GM20431 (cell line): ENCODE measurements around the gene SVOP.
"Not testable (repeated sequence)": the region's sequence is repeated elsewhere in the genome, so short reads cannot be mapped to it uniquely, and the experiment has no call there.

Experiments
- in situ Hi-C: fragments of 300-500 bp; cut with MseI, MboI; formaldehyde crosslinking; loops from one replicate; pipeline ENCODE4 v1.15.0; 2020; ENCODE audit warnings: low sequenced_read_pairs; ENCODE audit not compliant: unreplicated experiment

SVOP gene

GRCh38 chr12:109033239-109034196 is 12.7 kb upstream of the SVOP start:
- in situ Hi-C loops: no loop called here

- in situ Hi-C loops: no loop called here
Measured at GRCh38 chr12:109029411-109029810, 8.5 kb upstream of the SVOP start.

GRCh38 chr12:109028624-109029023 is 7.8 kb upstream of the SVOP start:
- in situ Hi-C loops: not testable (repeated sequence)

- in situ Hi-C loops: no loop called here
Measured at GRCh38 chr12:109027767-109028166, 6.9 kb upstream of the SVOP start.

GRCh38 chr12:109020146-109020795 is 597 bp downstream of the SVOP start:
- in situ Hi-C loops: no loop called here

- in situ Hi-C loops: no loop called here
Measured at GRCh38 chr12:109018296-109018695, 2.6 kb downstream of the SVOP start.

GRCh38 chr12:109016978-109017377 is 3.9 kb downstream of the SVOP start:
- in situ Hi-C loops: no loop called here

GRCh38 chr12:109016016-109016415 is 4.9 kb downstream of the SVOP start:
- in situ Hi-C loops: no loop called here

- in situ Hi-C loops: no loop called here
Measured at GRCh38 chr12:109014984-109015765, 5.7 kb downstream of the SVOP start.

- in situ Hi-C loops: no loop called here
Measured at GRCh38 chr12:109010259-109010658, 10.6 kb downstream of the SVOP start.

GRCh38 chr12:109009766-109010165 is 11.1 kb downstream of the SVOP start:
- in situ Hi-C loops: no loop called here

GRCh38 chr12:109004017-109004416 is 16.9 kb downstream of the SVOP start:
- in situ Hi-C loops: no loop called here

GRCh38 chr12:108996320-108996719 is 24.5 kb downstream of the SVOP start:
- in situ Hi-C loops: no loop called here

- in situ Hi-C loops: no loop called here
Measured at GRCh38 chr12:108995370-108995992, 25.4 kb downstream of the SVOP start.

- in situ Hi-C loops: not testable (repeated sequence)
Measured at GRCh38 chr12:108990103-108990502, 30.8 kb downstream of the SVOP start.

- in situ Hi-C loops: no loop called here
Measured at GRCh38 chr12:108989376-108989775, 31.5 kb downstream of the SVOP start.

GRCh38 chr12:108985750-108986149 is 35.1 kb downstream of the SVOP start:
- in situ Hi-C loops: no loop called here

- in situ Hi-C loops: no loop called here
Measured at GRCh38 chr12:108983227-108983626, 37.6 kb downstream of the SVOP start.

GRCh38 chr12:108982621-108983219 is 38.1 kb downstream of the SVOP start:
- in situ Hi-C loops: no loop called here

GRCh38 chr12:108981835-108982234 is 39.0 kb downstream of the SVOP start:
- in situ Hi-C loops: no loop called here
